ENCODE results near the gene TNK2. TPM values are rescaled to one million over a fixed set of nuclear protein-coding genes. Genes with fewer than 3 reads are reported as not detected.

TNK2 gene
- polyA plus RNA-seq, 1 donor (not counting 4 experiments of a cell fraction or from before 2014, with no cell fraction given): 15.8 TPM

GRCh38 chr3:195822131-195822696 is 86.1 kb downstream of the TNK2 start:
- Histone ChIP-seq H3K9me1 (ENCODE audit: control insufficient read depth, extremely low read depth, insufficient read depth, low read length) (no peaks in the 10 kb centered on the region), H3K27me3 (ENCODE audit: control insufficient read depth, extremely low read depth, insufficient read depth, low read length) (peaks cover 29% of the 10 kb centered on the region), H4K20me1 (ENCODE audit: control insufficient read depth, extremely low read depth, insufficient read depth, low read length) (no peaks in the 10 kb centered on the region), H3K4me3 (ENCODE audit: control insufficient read depth in 2 of 3, extremely low read depth in 1 of 3, insufficient read depth in 2 of 3, low read depth in 1 of 3, low read length in 3 of 3) (no peak overlapping the region), H3K36me3 (ENCODE audit: control insufficient read depth in 2 of 2, extremely low read depth in 1 of 2, insufficient read depth in 2 of 2, low read length in 2 of 2) (no peaks in the 10 kb centered on the region), H3K4me1 (ENCODE audit: control insufficient read depth, extremely low read depth, insufficient read depth, low read length) (peaks cover 10% of the 10 kb centered on the region), H3K27ac (ENCODE audit: control insufficient read depth, insufficient read depth, low read length) (no peak overlapping the region), H3K9ac (ENCODE audit: control insufficient read depth, extremely low read depth, insufficient read depth, low read length) (no peak overlapping the region), H3K79me2 (ENCODE audit: control insufficient read depth, insufficient read depth, low read length) (no peaks in the 10 kb centered on the region), H3K4me2 (ENCODE audit: control insufficient read depth, extremely low read depth, insufficient read depth, low read depth, low read length) (no peak overlapping the region), H3K9me3 (ENCODE audit: control insufficient read depth, low read depth, low read length) (no peaks in the 10 kb centered on the region), H2AFZ (ENCODE audit: control insufficient read depth, low read length) (no peak overlapping the region)
- dilution Hi-C loops (cut with MboI; ENCODE audit: extremely low pct_ligation_motif_present, low sequenced_read_pairs): no loop called here
- DNase-seq (ENCODE audit: low read depth, low spot score) (no peak), FAIRE-seq (no peak)
- no peak for TF ChIP-seq EZH2 (IDR thresholded peaks at IDR 0.05; ENCODE audit: low read length)
- TF ChIP-seq, protein P1, sequence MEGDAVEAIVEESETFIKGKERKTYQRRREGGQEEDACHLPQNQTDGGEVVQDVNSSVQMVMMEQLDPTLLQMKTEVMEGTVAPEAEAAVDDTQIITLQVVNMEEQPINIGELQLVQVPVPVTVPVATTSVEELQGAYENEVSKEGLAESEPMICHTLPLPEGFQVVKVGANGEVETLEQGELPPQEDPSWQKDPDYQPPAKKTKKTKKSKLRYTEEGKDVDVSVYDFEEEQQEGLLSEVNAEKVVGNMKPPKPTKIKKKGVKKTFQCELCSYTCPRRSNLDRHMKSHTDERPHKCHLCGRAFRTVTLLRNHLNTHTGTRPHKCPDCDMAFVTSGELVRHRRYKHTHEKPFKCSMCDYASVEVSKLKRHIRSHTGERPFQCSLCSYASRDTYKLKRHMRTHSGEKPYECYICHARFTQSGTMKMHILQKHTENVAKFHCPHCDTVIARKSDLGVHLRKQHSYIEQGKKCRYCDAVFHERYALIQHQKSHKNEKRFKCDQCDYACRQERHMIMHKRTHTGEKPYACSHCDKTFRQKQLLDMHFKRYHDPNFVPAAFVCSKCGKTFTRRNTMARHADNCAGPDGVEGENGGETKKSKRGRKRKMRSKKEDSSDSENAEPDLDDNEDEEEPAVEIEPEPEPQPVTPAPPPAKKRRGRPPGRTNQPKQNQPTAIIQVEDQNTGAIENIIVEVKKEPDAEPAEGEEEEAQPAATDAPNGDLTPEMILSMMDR (optimal IDR thresholded peaks at IDR 0.05 in 1 of 3, IDR thresholded peaks at IDR 0.05 in 1 of 3, conservative IDR thresholded peaks at IDR 0.05 in 1 of 3; ENCODE audit: extremely low read depth in 1 of 3, insufficient read depth in 2 of 3, low read length in 3 of 3): no peak

DNA sequence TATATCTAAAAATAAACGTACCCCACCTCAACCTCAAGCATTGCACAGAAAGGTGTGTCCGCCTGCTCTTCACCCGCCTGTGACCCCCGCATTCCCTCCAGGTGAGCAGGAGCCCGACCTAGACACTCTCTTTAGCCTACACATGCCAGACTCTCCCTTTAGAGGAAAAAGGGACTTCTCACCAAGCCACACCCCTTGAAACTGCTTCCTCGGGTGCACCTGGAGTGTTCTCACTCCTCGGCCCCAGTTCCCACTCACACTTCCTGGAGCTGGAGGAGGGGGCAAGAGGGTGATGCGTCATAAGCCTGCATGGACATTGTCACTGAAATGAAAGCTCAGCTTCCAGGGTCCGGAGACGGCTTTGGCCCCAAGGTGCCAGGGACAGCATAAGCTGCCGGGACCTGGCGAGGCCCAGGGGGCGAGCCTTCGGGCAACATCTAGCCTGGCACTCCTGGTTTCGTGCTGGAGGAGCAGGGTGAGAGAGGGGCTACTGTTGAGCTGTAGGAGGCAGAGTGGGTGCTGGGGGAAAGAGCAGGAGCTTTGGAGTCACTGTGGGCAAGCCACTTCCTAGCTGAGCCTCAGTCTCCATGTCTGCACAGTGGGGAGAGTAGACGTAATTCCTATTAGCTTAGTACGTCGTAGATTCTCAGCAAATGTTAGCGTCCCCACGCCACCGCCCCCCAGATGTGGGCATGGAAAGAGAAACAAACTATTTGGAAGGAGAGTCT is 86.8 kb downstream of the TNK2 start:
- TF ChIP-seq, protein P1 (optimal IDR thresholded peaks at IDR 0.05 in 1 of 3, IDR thresholded peaks at IDR 0.05 in 1 of 3, conservative IDR thresholded peaks at IDR 0.05 in 1 of 3; ENCODE audit: extremely low read depth in 1 of 3, insufficient read depth in 2 of 3, low read length in 3 of 3): no peak
- TF ChIP-seq EZH2 (IDR thresholded peaks at IDR 0.05; ENCODE audit: low read length): no peak
- Histone ChIP-seq H3K36me3 (ENCODE audit: control insufficient read depth in 2 of 2, extremely low read depth in 1 of 2, insufficient read depth in 2 of 2, low read length in 2 of 2) (no peaks in the 10 kb centered on the region), H3K4me2 (ENCODE audit: control insufficient read depth, extremely low read depth, insufficient read depth, low read depth, low read length) (no peak overlapping the region), H3K9me3 (ENCODE audit: control insufficient read depth, low read depth, low read length) (no peaks in the 10 kb centered on the region), H3K27ac (ENCODE audit: control insufficient read depth, insufficient read depth, low read length) (no peak overlapping the region), H3K9me1 (ENCODE audit: control insufficient read depth, extremely low read depth, insufficient read depth, low read length) (no peaks in the 10 kb centered on the region), H3K9ac (ENCODE audit: control insufficient read depth, extremely low read depth, insufficient read depth, low read length) (no peak overlapping the region), H4K20me1 (ENCODE audit: control insufficient read depth, extremely low read depth, insufficient read depth, low read length) (no peaks in the 10 kb centered on the region), H2AFZ (ENCODE audit: control insufficient read depth, low read length) (no peak overlapping the region), H3K4me1 (ENCODE audit: control insufficient read depth, extremely low read depth, insufficient read depth, low read length) (peaks cover 10% of the 10 kb centered on the region), H3K27me3 (ENCODE audit: control insufficient read depth, extremely low read depth, insufficient read depth, low read length) (peaks cover 29% of the 10 kb centered on the region), H3K79me2 (ENCODE audit: control insufficient read depth, insufficient read depth, low read length) (no peaks in the 10 kb centered on the region), H3K4me3 (ENCODE audit: control insufficient read depth in 2 of 3, extremely low read depth in 1 of 3, insufficient read depth in 2 of 3, low read depth in 1 of 3, low read length in 3 of 3) (no peak overlapping the region)
- DNase-seq (ENCODE audit: low read depth, low spot score) (no peak), FAIRE-seq (no peak)
- dilution Hi-C loops (cut with MboI; ENCODE audit: extremely low pct_ligation_motif_present, low sequenced_read_pairs): no loop called here

All from keratinocyte (primary cell).